ENCODE data around the gene SYVN1. TPM values are rescaled to one million over a fixed set of nuclear protein-coding genes. Genes with fewer than 3 reads are reported as not detected.
"Not testable (repeated sequence)": the region's sequence is repeated elsewhere in the genome, so short reads cannot be mapped to it uniquely, and the experiment has no call there.

SYVN1 gene
- total RNA-seq, 2 experiments from 2014 or later: 20.6 to 26.8 TPM

GRCh38 chr11:65151331-65151899, 17.1 kb upstream of the SYVN1 start:
- Mint-ChIP-seq H3K4me3 (no peak overlapping the region), H3K9me3 (no peaks in the 10 kb centered on the region), H3K4me1 (ENCODE audit: low read depth) (no peaks in the 10 kb centered on the region), H3K27ac (no peak overlapping the region), H3K27me3 (no peaks in the 10 kb centered on the region), H3K36me3 (ENCODE audit: low read depth) (no peaks in the 10 kb centered on the region)
- ChIA-PET CTCF (interaction anchor here (0.9 kb wide), 1 partner anchor 16 kb away, joined by 3 read pairs; no protein-coding TSS in a partner anchor), POLR2A (interaction anchor here (0.7 kb wide), 1 partner anchor 108 kb away, joined by 3 read pairs; no protein-coding TSS in a partner anchor)
- DNase-seq: no peak
- TF ChIP-seq CTCF (IDR thresholded peaks at IDR 0.05): no peak
- intact Hi-C loops (cut with micrococcal nuclease): no loop called here
- ATAC-seq: no peak

GRCh38 chr11:65150509-65151299, 16.4 kb upstream of the SYVN1 start:
- H3K4me3 Mint-ChIP-seq: no peak overlapping the region
- H3K27ac Mint-ChIP-seq: no peak overlapping the region
- ChIA-PET CTCF (interaction anchor here (0.9 kb wide), 1 partner anchor 15 kb away, joined by 3 read pairs; no protein-coding TSS in a partner anchor), POLR2A (no interaction called here)
- ATAC-seq: peak; percentile 76
- H3K27me3 Mint-ChIP-seq: no peaks in the 10 kb centered on the region
- DNase-seq: peak; percentile 56
- H3K4me1 Mint-ChIP-seq (ENCODE audit: low read depth): no peaks in the 10 kb centered on the region
- H3K36me3 Mint-ChIP-seq (ENCODE audit: low read depth): no peaks in the 10 kb centered on the region
- no peaks in the 10 kb centered on the region for H3K9me3 Mint-ChIP-seq
- intact Hi-C loops (cut with micrococcal nuclease): no loop called here
- TF ChIP-seq CTCF (IDR thresholded peaks at IDR 0.05): no peak

- H3K4me1 Mint-ChIP-seq (ENCODE audit: low read depth); CTCF ChIA-PET; H3K36me3 Mint-ChIP-seq (ENCODE audit: low read depth); ATAC-seq; POLR2A ChIA-PET; H3K9me3 Mint-ChIP-seq; intact Hi-C loops (cut with micrococcal nuclease); DNase-seq; H3K27me3 Mint-ChIP-seq; H3K4me3 Mint-ChIP-seq; H3K27ac Mint-ChIP-seq: not testable (repeated sequence)
These were observed 15.8 kb upstream of the SYVN1 start for GRCh38 chr11:65150131-65150508.

GRCh38 chr11:65148657-65149056, 14.3 kb upstream of the SYVN1 start:
- Mint-ChIP-seq H3K4me1 (ENCODE audit: low read depth) (no peaks in the 10 kb centered on the region), H3K36me3 (ENCODE audit: low read depth) (no peaks in the 10 kb centered on the region), H3K9me3 (no peaks in the 10 kb centered on the region), H3K27ac (no peak overlapping the region), H3K4me3 (no peak overlapping the region), H3K27me3 (no peaks in the 10 kb centered on the region)
- no peak for ATAC-seq
- ChIA-PET POLR2A (no interaction called here), CTCF (interaction anchor here (1.5 kb wide), 1 partner anchor 12 kb away, joined by 4 read pairs; no protein-coding TSS in a partner anchor)
- no peak for DNase-seq
- intact Hi-C loops (cut with micrococcal nuclease): no loop called here
- TF ChIP-seq CTCF (IDR thresholded peaks at IDR 0.05): no peak

GRCh38 chr11:65147352-65148075, 13.2 kb upstream of the SYVN1 start:
- CTCF ChIA-PET: interaction anchor here (0.9 to 1.5 kb wide), 3 partner anchors 11 to 168 kb away, joined by 3 to 4 read pairs (median 4); partner anchors contain the start of gene CDC42EP2
- Mint-ChIP-seq H3K36me3 (ENCODE audit: low read depth) (no peaks in the 10 kb centered on the region), H3K4me3 (no peak overlapping the region), H3K27ac (no peak overlapping the region), H3K9me3 (no peaks in the 10 kb centered on the region), H3K4me1 (ENCODE audit: low read depth) (no peaks in the 10 kb centered on the region), H3K27me3 (no peaks in the 10 kb centered on the region)
- DNase-seq (no peak), ATAC-seq (no peak)
- POLR2A ChIA-PET: interaction anchor here (1.3 kb wide), 1 partner anchor 12 kb away, joined by 10 read pairs; no protein-coding TSS in a partner anchor
- intact Hi-C loops (cut with micrococcal nuclease): no loop called here
- TF ChIP-seq CTCF (IDR thresholded peaks at IDR 0.05): no peak
